HG03045 (cell line): ENCODE data around the gene SYTL5.

Experiments used
- ATAC-seq: cut with Tn5 transposase; IDR thresholded peaks from one replicate; pipeline ENCODE4 v1.9.1; 2021; ENCODE audit warnings: mild to moderate bottlenecking, moderate library complexity; ENCODE audit not compliant: unreplicated experiment

Gene SYTL5

GRCh38 chrX:38086451-38087215, 80.3 kb downstream of the SYTL5 start:
- ATAC-seq: no peak

- no peak for ATAC-seq
Observed at GRCh38 chrX:38087594-38087993, 81.2 kb downstream of the SYTL5 start.

- ATAC-seq: no peak
Observed at GRCh38 chrX:38089173-38089982, 83.0 kb downstream of the SYTL5 start.

- no peak for ATAC-seq
Observed at GRCh38 chrX:38095971-38096529, 89.7 kb downstream of the SYTL5 start.

- ATAC-seq: no peak
Observed at GRCh38 chrX:38099688-38100087, 93.3 kb downstream of the SYTL5 start.

- no peak for ATAC-seq
Observed at GRCh38 chrX:38102240-38102639, 95.9 kb downstream of the SYTL5 start.

GRCh38 chrX:38102875-38103274, 96.5 kb downstream of the SYTL5 start:
- ATAC-seq: no peak

GRCh38 chrX:38103857-38104812, 97.8 kb downstream of the SYTL5 start:
- peak; percentile 80 for ATAC-seq

GRCh38 chrX:38105216-38105725, 98.9 kb downstream of the SYTL5 start:
- ATAC-seq: no peak

- ATAC-seq: no peak
Observed at GRCh38 chrX:38106991-38107655, 100.8 kb downstream of the SYTL5 start.

- no peak for ATAC-seq
Observed at GRCh38 chrX:38108364-38108763, 102.0 kb downstream of the SYTL5 start.

- no peak for ATAC-seq
Observed at GRCh38 chrX:38109042-38109898, 102.9 kb downstream of the SYTL5 start.

- ATAC-seq: no peak
Observed at GRCh38 chrX:38110231-38110630, 103.9 kb downstream of the SYTL5 start.

GRCh38 chrX:38111196-38111595, 104.8 kb downstream of the SYTL5 start:
- ATAC-seq: no peak

GRCh38 chrX:38112566-38112965, 106.2 kb downstream of the SYTL5 start:
- no peak for ATAC-seq

GRCh38 chrX:38116706-38117105, 110.4 kb downstream of the SYTL5 start:
- no peak for ATAC-seq

- no peak for ATAC-seq
Observed at GRCh38 chrX:38117485-38117884, 111.1 kb downstream of the SYTL5 start.

- no peak for ATAC-seq
Observed at GRCh38 chrX:38124000-38124399, 117.6 kb downstream of the SYTL5 start.

- no peak for ATAC-seq
Observed at GRCh38 chrX:38126179-38126578, 119.8 kb downstream of the SYTL5 start.
